Fibroblast of skin of left biceps (primary cell): ENCODE data around the gene C2orf49.

ENCODE experiments used
- DNase-seq, 2 experiments: peaks; one replicate each; pipeline ENCODE4 v3.0.0-alpha.2; 2013; ENCODE audit warnings: low read depth in 2 of 2

C2orf49 gene

DNA sequence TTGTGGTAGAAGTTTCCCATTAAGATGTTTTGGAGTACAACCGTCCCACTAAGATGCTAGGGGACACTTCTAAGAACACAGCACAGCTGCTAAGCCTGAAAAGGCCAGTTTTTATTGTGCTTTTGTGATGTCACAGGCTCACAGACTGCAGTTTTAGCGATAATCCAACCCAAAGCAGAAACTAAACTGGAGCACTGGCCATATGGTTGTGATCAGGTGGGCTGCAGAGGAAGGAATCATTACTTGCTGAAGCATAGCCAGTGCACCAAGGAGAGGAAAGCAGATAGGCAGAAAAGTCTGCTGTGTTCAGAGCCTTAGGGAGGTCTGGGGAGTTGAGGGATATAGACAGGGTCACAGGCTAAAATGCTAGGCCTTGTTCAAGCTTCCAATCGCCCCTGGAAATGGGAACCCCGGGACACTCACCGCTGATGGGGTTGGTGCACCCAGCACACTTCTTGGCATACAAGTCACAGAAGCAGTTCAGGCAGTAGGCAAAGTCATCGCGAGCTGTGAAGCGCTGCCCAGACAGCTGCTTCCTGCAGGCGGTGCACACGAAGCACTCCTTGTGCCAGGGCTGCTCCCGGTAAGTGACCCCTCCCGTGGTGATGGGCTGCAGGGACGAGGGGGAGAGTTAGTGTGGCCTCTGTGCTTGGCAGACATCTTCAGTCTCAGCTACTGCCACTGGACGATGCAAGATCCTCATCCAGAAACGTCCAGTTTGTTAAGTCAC lies 25.7 kb downstream of the C2orf49 start:
- DNase-seq = no peak

DNA sequence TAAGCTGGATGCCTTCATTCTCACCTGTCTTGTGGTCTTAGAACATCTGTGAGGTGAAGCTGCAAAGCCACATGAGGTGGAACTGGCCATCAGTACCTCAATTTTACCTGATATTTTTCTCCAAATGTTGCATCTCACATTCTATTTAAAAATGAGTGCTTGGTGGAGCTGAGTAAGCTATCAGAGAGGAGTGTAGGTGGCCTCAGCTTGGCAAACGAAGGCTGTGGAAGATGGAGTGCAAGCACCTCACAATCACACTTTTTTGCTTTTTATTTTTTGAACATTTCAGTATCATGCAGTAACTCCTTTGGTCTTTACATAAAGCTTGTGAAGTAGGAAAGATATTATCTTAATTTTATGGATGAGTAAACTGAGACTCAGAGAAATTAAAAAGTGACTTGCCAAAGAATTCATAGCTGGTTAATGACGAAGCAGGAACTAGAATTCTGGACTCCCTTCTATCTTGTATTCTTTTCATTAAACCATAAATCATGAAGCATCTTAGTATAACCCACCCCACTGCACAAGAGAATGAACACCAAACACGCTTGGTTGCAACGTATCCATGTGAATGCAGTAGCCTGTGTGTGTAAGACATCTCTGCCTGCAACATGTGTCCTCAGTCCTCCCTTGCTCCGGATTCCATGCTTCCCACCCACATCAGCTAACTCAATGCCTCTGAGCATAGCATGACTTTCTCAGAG lies 27.2 kb downstream of the C2orf49 start:
- peak; percentile 47 to 53 for DNase-seq

DNA sequence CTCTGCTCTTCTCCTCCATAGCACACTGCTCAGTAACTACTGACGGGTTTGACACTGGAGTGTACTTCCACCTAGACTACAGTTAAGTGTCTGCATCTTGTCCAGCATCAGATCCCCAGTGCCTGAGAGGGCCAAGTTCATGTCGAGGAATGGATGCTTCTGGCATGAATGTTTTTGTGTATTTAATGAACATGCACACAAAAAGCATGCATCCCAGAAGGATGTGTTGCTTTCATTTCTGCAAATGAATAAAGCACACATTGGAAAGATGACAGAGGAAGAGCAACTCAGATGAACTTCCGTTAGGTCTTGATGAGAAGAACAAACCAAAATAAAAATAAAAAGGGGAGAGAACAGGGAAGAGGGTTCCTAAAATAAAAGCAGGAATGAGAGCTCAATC lies 27.9 kb downstream of the C2orf49 start:
- DNase-seq = no peak

DNA sequence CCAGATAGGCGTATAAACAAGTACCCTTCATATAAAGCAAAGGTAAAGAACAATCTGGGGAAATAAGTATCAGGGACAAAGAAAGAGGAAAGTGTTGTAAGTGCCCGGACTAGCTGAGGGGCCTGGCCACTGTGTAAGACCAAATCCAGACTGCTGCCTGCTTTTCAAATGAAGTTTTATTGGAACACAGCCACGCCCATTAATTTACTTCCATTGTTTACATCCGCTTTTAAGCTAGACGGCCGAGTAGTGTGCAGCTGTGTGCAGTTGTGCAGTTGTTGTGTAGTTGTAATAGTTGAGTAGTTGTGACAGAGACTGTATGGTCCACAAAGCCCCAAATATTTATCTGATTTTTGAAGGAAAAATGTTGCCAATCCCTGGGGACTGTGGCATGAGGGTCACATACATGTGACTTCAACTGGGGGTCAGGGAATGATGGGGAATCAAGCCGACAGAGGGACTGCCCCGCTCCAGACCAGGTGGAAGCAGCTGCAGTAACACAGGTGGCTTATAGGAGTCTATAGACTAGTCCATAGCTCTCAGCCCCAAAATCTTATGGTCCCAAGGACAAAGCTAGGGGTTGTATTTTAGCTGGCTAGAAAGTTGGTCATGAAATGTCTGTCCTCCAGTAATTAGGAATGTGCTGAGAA lies 31.5 kb downstream of the C2orf49 start:
- no peak for DNase-seq

DNA sequence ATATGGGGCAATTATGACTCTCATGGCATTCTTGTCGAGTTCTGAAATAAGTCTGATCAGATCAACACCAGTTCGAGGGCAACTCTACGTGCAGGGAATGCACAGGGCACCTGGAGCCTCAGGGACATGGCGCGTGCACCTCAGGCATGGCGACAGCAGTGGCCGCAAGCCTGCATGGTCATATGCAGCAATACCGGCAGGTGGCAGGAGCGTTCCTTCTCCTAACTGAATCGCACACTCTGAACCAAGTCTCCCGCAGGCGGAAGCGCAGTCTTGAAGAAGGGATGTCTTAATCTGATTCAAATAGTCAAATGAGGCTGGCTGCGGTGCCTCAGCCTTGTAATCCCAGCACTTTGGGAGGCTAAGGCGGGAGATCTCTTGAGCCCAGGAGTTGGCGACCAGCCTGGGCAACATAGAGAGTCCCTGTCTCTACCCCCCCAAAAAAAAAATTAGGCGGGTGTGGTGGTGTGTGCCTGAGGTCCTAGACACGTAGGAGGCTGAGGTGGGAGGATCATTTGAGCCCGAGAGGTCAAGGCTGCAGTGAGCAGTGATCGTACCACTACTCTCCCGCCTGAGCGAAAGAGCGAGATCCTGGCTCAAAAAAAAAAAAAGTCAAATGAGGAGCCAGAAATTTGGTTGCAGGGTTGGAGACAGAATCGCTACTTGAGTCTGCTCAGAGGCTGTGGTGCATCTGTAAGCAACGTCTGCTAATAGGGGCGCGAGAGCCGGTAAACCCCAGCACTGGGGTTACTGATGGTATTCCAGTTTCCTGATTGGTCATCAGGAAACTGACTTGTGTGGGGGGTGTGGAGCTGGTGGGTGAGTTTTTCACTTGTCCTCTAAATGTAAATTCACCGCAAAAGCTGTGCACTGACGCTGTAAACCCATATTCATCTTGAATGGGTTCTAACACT lies 32.7 kb downstream of the C2orf49 start:
- DNase-seq = peak; percentile 49 to 52

DNA sequence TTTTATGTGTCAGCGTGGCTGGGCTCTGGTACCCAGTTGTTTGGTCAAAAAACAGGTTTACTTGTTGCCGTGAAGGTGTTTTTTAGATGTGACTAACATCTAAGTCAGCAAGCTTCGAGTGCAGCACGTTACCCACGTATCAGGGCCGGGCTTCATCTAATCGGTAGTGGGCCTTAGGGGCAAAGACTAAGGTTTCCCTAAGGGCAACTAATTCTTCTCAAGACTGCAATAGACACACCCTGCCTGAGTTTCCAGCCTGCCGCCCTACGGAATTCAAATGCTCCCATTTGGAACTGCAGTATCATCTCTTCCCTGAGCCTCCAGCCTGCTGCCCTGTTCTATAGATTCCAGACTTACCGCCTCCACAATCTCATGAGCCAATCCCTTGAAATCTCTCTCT lies 33.8 kb downstream of the C2orf49 start:
- no peak for DNase-seq

DNA sequence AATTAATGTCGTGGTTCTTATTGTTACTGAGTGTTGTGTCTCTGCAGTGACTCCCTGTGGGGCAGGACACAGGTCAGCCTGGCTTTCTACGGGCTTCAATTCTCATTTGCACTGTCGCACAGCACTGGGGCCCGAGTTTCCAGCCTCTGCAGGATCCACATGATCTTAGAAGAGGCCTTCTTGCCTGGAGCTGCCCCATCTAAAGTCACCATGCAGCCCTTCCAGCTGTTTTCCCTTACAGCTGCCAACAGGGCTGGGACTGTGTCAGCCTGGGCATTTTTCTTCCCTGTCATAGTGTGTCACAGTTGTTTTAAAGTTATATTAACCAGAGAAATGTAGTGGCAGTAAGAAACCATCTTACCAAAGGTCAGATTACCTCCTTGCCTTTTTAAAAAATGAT lies 34.5 kb downstream of the C2orf49 start:
- DNase-seq = no peak

DNA sequence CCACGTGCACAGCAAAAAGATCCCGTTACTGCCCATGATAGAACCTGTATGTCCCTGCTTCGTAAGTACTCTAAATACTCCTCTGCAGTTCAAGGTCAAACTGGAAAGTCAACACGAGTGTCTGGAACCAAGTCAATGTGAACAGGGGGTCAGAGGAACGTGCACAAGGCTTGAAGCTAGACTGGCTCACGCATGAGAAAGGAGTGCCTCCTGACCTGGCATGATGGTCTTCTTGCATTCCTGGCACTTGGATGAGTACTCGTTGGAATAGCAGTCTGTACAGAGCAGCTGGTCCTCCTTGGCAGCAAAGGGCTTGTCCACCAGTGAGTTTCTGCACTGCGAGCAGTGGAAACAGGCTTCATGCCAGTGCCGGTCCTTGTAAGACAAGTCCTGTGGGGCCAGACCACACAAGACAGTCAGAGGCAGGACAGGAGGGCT lies 36.0 kb downstream of the C2orf49 start:
- DNase-seq = no peak

DNA sequence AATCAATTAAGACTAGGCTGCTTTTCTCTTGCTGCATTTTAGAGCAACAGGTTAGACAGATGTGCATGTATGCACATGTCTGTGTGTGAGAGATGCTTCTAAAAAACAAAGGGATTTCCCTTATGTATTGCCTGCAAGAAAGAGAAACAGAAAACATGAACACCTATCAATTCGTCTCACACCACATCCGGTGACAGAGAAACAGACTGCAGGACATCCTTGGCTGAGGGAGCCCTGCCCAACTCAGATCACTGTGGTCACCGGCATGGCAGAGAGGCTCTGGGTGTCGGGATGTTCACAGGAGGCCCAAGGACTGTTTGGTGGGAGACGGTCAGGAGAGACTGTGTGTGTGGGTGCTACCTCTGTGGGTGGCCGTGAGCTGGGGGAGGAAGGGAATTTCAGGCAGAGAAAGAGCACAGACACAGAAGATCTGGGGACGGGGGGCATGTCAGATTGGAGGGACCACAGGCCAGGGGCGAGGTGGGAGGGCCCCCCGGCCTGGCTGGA lies 36.6 kb downstream of the C2orf49 start:
- DNase-seq = no peak

DNA sequence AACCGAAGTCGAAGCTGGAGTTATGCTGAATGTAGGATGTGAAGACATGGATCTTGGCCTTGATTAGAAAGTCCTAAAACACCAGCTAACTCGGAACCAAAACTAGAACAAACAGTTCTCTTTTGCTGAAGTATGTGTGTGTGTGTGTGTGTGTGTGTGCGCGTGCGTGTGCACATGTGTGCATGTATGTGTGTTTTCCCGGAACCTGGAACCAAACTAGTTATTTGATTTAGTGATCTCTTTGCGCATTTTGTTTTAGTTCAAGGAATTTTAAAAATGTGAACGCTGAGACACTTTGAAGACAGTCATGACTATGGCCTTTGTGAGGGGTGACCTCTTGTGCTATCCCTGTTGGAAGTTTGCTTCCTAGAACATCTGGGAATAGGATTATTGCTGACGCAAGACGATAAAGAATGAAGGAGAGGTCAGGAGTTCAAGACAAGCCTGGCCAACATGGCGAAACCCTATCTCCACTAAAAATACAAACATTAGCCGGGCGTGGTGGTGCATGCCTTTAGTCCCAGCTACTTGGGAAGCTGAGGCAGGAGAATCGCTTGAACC lies 37.7 kb downstream of the C2orf49 start:
- DNase-seq = no peak

DNA sequence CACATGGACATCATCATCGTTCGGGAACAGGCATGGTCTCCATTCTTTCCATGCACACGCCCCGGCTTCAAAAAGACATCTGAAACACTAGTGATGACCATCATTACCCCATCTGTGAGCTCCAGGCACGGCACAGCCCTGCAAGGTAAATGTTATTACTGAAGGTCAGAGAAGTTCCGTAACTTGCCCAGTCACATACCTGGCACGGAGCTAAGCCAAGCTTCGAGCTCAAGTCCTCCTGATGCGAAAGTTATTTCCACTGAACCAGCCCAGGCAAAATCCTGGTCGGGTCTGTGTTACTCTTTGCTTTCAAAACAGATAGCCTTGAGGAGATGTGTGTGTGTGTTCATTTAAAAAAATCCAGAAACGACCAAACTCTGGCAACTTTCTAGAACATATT lies 38.7 kb downstream of the C2orf49 start:
- no peak for DNase-seq

DNA sequence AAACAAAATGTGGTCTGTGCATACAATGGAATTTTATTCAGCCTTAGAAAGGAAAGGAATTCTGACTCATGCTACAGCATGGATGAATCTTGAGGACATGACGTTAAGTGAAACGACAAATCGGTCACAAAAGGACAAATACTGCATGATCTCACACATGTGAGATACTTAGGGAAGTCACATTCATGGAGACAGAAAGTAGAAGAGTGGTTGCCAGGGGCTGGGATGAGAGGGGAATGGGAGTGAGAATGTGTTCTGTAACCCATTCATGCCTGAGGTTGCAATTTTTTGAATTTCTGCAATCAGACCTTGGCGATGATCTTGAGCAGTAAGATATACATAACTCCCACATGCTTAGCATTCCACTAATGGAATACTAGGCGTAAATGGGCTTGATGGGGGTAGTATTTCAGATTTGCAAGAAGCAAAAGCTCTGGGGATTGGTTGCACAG lies 39.5 kb downstream of the C2orf49 start:
- DNase-seq = peak; percentile 66 to 74

DNA sequence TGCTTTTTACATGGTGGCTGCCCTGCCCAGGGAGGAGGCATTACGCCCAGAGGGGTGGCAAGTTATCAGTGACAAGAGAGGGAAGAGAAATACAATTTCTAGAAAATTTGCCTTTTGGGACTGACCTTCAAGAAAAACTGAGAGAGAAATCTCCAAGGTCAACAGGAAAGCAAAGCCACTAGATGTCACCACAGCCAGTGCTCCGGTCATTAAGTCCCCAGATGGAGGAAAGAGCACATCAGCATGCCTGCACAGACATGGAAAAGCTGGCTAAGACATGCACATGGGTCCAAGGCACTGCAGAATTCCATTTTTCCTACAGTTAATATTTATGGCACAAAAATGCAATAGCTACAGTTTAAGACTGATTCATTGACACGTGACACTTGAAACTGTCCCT lies 40.5 kb downstream of the C2orf49 start:
- DNase-seq = no peak

DNA sequence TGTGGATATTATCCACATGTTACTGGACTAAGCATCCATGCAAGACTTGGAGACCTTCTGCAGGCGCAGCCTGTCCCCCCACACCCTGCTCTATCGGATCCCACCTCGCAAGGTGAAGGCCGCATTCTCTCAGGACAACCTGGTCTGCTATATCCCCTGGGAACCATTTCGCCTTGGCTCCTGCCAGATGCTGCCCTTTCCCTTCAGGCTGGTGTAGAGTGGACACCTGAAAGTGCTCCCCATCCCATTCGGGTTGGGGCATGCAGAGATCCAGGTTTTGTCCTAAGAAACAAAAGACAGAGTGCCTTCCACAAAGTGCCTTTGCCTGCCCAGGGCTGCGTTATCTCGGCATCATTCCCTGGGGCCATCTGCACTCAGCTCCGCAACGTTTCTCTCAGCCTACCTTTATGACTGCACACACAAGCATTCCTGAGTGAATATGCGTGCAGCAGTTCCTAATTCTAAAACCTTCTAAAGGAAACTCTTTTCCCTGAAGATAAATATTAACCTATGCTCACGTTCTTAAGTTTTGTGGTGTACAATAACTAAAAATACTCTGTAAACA lies 41.0 kb downstream of the C2orf49 start:
- no peak for DNase-seq

DNA sequence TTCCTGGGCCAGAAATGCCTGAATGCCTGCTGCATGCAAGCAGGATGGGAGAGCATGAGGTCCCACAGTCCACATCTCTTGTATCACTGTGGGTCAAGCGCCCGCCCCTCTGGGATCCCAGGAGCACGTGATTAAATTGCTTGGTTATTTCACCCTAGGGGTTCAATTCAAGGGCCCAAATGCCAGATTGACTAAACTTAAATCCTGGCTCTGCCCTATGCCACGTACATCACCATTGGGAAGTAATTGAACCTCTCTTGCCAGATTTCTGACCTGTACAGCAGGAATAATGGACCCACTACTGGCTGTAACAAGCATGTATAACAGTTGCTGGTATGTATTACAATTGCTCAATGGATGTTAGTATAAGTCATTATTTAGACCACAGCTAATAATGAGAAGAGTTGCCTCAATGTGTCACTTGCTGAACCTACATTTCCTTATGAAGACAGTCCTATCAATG lies 41.6 kb downstream of the C2orf49 start:
- no peak for DNase-seq

DNA sequence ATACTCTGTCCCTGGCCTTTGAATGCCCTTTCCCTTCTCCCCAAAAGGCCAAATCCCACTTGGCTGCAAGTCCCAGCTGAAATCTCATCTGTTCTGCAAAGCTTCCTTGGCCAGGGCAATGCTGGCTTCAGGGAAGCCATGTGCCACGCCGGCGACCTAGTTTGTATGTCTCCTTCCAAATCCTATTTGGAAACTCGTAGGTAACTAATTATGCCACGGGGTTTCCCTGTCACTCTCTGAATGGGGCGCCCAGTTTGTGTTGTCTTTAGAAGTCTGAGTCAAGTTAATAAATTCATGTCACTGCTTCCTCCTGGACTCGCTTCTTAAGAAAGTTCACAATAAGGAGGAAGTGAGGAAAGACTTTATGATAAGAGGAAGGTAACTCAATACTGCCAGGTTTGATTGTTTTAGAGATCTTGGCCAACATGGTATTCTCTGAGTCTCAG lies 42.4 kb downstream of the C2orf49 start:
- no peak for DNase-seq

DNA sequence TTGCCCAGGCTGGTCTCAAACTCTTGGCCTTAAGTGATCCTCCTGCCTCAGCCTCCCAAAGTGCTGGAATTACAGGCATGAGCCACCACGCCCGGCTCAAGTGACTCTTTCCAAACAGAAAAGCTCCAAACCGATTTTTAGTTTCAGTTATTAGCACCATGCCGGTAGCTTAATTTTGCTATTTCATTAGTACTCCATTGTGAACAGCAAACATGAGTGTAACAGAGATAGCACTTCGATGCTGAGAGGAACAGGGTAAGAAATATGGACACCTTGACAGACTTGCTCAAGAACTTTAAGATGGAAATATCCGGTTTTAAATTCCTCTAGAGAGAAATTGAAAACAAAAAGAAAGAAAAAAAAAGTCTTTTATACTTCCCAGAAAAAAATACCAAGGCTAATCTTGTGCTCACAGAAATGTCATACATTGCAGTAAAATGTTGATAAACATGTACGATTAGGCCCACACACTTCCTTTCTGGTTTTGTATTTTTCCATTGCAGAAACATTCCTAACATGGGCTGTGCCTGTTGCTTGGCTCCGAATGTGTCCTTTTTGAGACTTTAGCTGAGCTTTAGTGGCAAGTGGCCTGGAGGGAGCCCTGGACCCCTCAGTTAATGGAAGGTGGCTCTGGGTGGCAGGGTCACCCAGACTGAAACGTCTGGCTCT lies 43.2 kb downstream of the C2orf49 start:
- DNase-seq = no peak

DNA sequence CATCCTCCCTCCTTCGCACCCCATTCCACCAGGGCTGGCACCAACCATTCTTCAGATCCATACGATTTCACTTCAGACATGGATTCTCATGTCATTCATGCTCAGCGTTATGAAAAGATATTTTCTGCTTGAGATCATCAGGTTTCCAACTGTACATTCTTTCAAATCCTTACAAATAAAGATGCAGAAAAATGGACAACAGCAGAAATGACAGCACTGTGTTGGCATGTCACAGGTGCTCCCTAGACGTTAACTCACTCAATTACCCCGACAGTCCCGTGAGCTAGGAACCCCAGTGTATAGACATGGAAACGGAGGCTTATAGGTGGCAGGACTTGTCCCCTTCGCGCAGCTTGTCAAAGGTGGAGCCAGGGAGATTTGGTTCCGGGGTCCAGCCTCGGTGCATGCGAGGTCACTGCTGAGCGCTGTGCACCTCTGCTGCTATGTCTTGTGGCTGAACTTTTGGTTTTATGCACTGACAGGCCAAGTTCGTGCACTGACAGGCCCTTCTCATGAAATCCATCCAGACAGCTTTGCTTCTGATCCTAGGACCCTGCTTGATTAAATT lies 43.8 kb downstream of the C2orf49 start:
- DNase-seq = no peak

DNA sequence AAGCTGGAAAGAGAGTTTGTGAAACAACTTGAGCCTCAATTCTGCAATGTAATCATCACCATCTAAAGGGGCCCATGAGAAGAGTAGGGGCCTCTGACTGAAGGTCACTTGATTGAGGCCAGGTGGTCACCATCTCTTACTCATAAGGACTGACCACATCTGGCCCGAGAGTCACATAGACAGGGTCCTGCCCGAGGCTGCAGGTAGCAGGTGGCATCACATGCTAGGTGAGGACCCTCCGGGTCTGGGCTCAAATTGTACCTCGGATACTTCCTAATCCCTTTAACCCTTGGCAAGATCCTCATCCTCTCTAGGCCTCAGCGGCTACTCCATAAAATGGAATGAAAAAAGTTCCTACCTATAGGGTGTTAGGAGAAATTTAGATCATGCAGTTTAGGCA lies 44.8 kb downstream of the C2orf49 start:
- DNase-seq = no peak
